Fibroblast of gingiva (primary cell): ENCODE results near the gene BLOC1S3.

Experiments used
- DNase-seq: peaks from one replicate; pipeline ENCODE4 v3.0.0-alpha.2; 2011; ENCODE audit warnings: low read depth

The BLOC1S3 gene

GRCh38 chr19:45182758-45183157 is 4.2 kb downstream of the BLOC1S3 start:
- DNase-seq = no peak

DNA sequence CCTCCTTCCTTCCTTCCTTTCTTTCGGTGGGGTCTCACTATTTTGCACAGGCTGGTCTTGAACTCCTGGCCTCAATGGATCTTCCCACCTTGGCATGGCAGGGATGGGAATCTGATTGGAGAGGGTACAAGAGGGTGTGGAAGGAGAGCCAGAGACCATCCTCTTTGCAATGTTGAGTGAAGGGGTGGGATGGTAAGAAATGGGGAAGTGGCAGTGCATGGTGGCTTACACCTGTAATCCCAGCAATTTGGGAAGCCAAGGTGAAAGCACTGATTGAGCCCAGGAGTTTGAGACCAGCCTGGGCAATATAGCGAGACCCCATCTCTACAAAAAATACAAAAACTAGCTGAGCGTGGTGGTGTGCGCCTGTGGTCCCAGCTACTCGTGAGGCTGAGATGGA is 5.5 kb downstream of the BLOC1S3 start:
- no peak for DNase-seq

DNA sequence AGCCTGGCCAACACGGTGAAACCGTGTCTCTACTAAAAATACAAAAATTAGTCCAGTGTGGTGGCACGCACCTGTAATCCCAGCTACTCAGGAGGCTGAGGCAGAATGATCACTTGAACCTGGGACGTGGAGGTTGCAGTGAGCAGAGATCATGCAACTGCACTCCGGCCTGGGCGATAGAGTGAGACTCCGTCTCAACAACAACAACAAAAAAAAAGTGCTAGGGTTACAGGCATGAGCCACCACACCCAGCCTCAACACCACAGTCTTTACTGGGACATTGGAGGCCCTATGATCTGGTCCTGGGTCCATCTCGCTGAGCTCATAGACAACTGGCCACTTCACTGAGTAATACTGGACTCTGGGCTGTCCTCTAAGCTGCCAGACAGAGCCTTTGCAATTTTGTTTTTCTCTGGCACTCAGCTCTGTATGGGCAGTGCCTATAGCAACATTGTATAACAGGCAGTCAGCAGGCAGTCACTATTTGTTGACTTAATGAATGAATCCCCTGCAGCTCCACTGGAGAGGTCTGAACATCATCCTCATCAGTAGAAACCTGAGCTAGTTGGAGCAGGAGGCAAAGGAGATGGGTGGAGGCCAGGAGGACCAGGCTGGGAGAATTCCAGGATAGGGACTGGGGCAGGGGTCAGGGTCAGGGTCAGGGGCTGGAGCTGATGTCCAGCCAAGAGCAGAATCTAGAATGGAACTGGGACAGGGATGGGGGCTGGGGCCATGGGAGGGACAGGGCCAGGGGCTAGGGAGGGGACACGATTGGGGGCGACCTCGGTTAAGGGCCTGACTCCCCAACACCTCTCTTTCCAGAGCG is 8.1 kb downstream of the BLOC1S3 start:
- DNase-seq = no peak

DNA sequence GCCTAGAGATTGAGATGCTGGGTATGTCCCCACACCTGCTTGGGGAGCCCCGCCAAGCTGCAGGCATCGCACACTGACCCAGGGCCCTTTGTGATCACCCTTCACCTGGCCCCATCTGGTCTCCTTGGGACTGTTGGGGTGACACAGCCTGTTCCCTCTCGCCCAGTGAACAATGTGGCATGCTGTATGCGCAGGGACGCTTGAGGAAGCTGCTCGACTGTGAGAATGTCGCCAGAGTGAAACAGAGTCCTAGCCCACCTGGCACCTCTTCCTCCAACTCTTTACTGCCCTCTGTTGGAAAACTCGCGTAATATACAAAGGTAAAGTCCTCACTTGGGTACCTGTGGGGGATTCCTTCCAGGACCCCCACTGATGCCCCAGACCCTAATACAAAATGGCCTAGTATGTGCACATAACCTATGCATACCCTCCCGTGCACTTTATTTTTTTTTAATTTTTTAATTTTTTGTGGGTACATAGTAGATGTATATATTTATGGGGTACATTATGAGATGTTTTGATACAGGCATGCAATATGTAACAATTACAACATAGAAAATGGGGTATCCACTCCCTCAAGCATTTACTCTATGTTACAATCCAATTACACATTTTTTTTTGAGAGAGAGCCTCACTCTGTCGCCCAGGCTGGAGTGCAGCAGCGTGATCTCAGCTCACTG is 9.0 kb downstream of the BLOC1S3 start:
- DNase-seq = no peak

GRCh38 chr19:45189971-45190370 is 11.4 kb downstream of the BLOC1S3 start:
- no peak for DNase-seq

- no peak for DNase-seq
These were observed 12.8 kb downstream of the BLOC1S3 start for GRCh38 chr19:45191375-45191774.

DNA sequence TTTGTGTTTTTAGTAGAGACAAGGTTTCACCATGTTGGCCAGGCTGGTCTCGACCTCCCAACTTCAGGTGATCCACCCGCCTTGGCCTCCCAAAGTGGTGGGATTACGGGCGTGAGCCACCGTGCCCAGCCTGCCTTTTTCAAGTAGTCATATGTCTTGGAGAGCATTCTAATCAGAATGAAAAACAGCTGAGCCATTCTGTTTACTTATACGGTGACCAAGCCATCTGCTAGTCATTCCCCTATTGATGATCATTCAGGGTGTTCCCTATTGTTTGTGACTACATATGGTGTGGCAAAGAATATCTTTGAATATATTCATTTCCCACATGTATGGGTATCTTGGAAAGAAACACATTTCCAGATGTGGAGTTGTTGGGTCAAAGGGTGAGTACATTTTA is 17.2 kb downstream of the BLOC1S3 start:
- peak; percentile 23 for DNase-seq

DNA sequence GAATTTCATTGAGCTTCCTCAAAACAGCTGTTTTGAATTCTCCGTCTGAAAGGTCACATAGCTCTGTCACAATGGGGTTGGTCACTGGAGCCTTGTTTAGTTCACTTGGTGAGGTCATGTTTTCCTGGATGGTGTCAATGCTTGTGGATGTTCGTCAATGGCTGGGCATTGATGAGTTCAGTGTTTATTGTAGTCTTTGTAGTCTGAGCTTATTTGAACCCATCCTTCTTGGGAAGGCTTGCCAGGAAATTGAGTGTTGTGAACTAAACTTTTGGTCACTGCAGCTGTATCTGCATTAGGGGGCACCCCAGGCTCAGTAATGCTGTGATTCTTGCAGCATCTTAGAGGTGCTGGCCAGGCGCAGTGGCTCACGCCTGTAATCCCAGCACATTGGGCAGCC is 22.0 kb downstream of the BLOC1S3 start:
- peak; percentile 82 for DNase-seq

DNA sequence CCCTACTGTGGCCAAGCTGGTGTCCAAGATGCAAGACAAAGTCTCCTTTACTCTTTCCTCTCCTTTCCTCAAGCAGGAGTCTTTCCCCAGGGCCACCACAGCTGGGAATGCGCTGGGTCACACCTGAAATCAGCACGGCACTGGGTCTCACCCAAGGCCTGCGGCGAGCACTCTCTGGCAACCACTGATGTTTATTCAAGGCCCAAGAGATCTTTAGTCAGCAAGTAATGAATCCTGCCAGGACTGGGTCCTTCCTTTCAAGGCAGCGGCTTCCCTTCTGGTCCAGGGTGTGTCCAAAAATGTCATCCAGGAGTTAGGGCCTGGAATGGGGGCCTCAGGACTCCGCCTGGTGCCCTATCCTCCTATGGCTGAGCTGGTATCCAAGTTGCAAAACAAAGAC is 24.1 kb downstream of the BLOC1S3 start:
- no peak for DNase-seq

GRCh38 chr19:45205810-45206209 is 27.2 kb downstream of the BLOC1S3 start:
- no peak for DNase-seq

GRCh38 chr19:45206328-45206727 is 27.7 kb downstream of the BLOC1S3 start:
- DNase-seq = no peak

DNA sequence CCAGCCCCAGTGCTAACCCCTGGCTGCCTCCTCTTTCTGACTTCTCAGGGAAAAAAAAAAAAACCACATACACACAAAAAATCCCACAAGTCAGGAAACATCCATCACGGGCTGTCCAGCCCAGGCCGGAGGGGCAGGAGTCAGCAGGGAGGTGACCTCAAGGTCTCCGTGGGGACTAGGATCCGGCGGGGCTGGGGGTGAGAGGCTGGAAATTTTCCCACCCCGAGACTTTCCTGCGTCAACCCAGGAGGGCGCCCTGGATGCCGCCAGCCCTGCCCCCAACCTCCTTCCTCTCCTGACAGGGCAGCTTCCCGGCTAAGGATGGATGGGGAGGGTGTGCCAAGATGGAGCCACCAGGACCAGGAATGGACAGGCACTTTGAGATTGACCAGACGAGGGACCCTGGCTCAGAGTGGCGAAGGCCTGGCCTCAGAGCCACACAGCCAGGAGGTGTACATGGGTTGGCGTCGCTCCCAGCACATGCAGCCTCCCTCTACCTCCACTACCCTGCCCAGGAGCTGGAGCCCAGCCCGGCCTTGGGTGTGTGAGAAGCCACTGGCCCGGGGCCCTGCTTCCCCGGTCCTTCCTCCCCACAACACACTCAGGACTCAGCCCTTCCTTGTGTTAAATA is 33.3 kb downstream of the BLOC1S3 start:
- no peak for DNase-seq

DNA sequence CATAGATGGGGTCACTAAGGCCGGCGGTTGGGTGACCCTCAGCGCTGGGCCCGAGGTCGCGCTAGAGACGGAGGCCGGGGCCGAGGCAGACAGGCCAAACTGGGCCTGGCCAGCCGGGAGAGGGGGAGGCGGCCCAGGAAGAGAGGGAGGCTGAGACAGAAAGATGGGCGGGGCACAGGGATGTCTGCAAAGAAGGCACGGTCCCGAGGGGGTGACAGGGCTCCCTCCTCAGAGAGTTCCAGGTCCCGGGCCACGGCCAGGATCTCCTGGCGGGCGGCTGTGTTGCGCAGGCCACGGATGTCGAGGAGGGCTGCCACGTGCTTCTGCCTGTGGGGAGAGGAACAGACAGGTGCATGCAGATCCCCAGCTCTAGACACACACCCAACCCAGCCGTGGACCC is 34.4 kb downstream of the BLOC1S3 start:
- no peak for DNase-seq

- no peak for DNase-seq
These were observed 37.0 kb downstream of the BLOC1S3 start for GRCh38 chr19:45215391-45216191.

- no peak for DNase-seq
These were observed 38.1 kb downstream of the BLOC1S3 start for GRCh38 chr19:45216667-45217066.

- no peak for DNase-seq
These were observed 38.8 kb downstream of the BLOC1S3 start for GRCh38 chr19:45217193-45217956.

GRCh38 chr19:45217957-45218334 is 39.4 kb downstream of the BLOC1S3 start:
- no peak for DNase-seq

DNA sequence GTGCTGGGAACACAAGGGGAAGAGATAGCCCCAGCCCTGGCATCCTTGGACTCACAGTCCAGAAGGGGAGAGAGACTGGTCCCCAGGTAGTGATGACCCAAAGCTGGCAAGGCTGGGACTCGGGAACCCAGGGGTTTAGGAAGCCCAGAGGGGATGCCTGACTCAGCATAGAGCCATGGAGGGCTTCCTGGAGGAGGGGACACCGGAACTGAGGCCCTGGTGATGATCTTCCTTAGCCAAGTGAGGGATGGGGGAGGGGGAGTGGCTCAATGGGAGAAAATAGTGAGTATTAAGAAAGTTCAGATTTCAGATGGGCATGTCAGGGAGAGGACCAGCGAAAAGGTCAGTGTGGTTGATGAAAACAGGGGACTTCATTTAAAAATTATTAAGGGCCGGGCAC is 39.8 kb downstream of the BLOC1S3 start:
- no peak for DNase-seq

GRCh38 chr19:45218911-45219743 is 40.5 kb downstream of the BLOC1S3 start:
- no peak for DNase-seq

DNA sequence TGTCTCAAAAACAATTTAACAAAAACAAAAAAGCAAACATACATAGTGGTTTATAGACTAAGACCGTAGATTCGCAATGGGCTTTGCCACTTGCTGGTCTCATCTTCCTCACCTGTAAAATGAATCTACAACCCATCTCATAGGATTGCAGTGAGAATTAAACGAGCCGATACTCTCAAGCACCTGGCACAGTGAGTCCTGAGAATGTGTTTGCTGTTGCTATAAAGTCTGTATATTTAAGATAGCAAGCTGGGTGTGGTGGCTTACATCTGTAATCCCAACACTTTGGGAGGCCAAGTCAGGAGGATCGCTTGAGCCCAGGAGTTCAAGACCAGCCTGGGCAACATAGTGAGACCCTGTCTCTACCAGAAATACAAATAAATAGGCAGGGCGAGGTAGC is 44.1 kb downstream of the BLOC1S3 start:
- no peak for DNase-seq

GRCh38 chr19:45223879-45224278 is 45.3 kb downstream of the BLOC1S3 start:
- no peak for DNase-seq
